ENCODE measurements around the gene PRCC.
A peak's percentile ranks its signal among the peaks of the same experiment; 100 is the strongest.

Gene PRCC

GRCh38 chr1:156813750-156814570, 46.6 kb downstream of the PRCC start:
- DNase-seq (ENCODE audit: low read depth in 2 of 2), result peak; percentile 49 to 64

GRCh38 chr1:156814571-156815260, 47.4 kb downstream of the PRCC start:
- DNase-seq (ENCODE audit: low read depth in 2 of 2), result no peak

GRCh38 chr1:156815307-156815826, 48.0 kb downstream of the PRCC start:
- no peak for DNase-seq (ENCODE audit: low read depth in 2 of 2)

- no peak for DNase-seq (ENCODE audit: low read depth in 2 of 2)
Measured at GRCh38 chr1:156815961-156816422, 48.7 kb downstream of the PRCC start.

GRCh38 chr1:156816561-156817328, 49.4 kb downstream of the PRCC start, which contains the start of gene SH2D2A:
SH2D2A (minus strand) TSS chr1:156816848; CDS start chr1:156816708, 140 bp downstream.
- peak; percentile 91 to 96 for DNase-seq (ENCODE audit: low read depth in 2 of 2)

- DNase-seq (ENCODE audit: low read depth in 2 of 2), result peak in 1 of 2 donors; percentile 54
Measured at GRCh38 chr1:156821801-156822200, 54.5 kb downstream of the PRCC start.

- no peak for DNase-seq (ENCODE audit: low read depth in 2 of 2)
Measured at GRCh38 chr1:156822680-156823079, 55.3 kb downstream of the PRCC start.

- no peak for DNase-seq (ENCODE audit: low read depth in 2 of 2)
Measured at GRCh38 chr1:156823210-156823790, 56.0 kb downstream of the PRCC start.

- no peak for DNase-seq (ENCODE audit: low read depth in 2 of 2)
Measured at GRCh38 chr1:156826630-156827029, 59.3 kb downstream of the PRCC start.

GRCh38 chr1:156828400-156829124, 61.2 kb downstream of the PRCC start:
- no peak for DNase-seq (ENCODE audit: low read depth in 2 of 2)

- DNase-seq (ENCODE audit: low read depth in 2 of 2), result no peak
Measured at GRCh38 chr1:156832434-156832833, 65.1 kb downstream of the PRCC start.

- no peak for DNase-seq (ENCODE audit: low read depth in 2 of 2)
Measured at GRCh38 chr1:156833603-156834002, 66.3 kb downstream of the PRCC start.

- no peak for DNase-seq (ENCODE audit: low read depth in 2 of 2)
Measured at GRCh38 chr1:156834322-156834721, 67.0 kb downstream of the PRCC start.

- DNase-seq (ENCODE audit: low read depth in 2 of 2), result no peak
Measured at GRCh38 chr1:156836041-156836654, 68.8 kb downstream of the PRCC start.

- no peak for DNase-seq (ENCODE audit: low read depth in 2 of 2)
Measured at GRCh38 chr1:156836892-156837291, 69.6 kb downstream of the PRCC start.

- DNase-seq (ENCODE audit: low read depth in 2 of 2), result no peak
Measured at GRCh38 chr1:156838972-156839371, 71.6 kb downstream of the PRCC start.

- DNase-seq (ENCODE audit: low read depth in 2 of 2), result no peak
Measured at GRCh38 chr1:156839426-156840109, 72.2 kb downstream of the PRCC start.

GRCh38 chr1:156840186-156840897, 73.0 kb downstream of the PRCC start:
- no peak for DNase-seq (ENCODE audit: low read depth in 2 of 2)

- no peak for DNase-seq (ENCODE audit: low read depth in 2 of 2)
Measured at GRCh38 chr1:156840898-156841279, 73.6 kb downstream of the PRCC start.
